HG02763 (cell line): Measurements from ENCODE around the gene RBM27.
"Not testable (repeated sequence)": the region's sequence is repeated elsewhere in the genome, so short reads cannot be mapped to it uniquely, and the experiment has no call there.

Source experiments
- ATAC-seq: cut with Tn5 transposase; IDR thresholded peaks from one replicate; pipeline ENCODE4 v1.9.1; 2021; ENCODE audit warnings: mild to moderate bottlenecking, moderate library complexity; ENCODE audit not compliant: unreplicated experiment

RBM27 gene

GRCh38 chr5:146203011-146203871, at the start of gene RBM27:
TSS of gene RBM27 (plus strand) at chr5:146203605. CDS start at chr5:146203766, 161 bp downstream.
- peak; percentile 100 for ATAC-seq

GRCh38 chr5:146158255-146158654, 45.1 kb upstream of the RBM27 start:
- no peak for ATAC-seq

- no peak for ATAC-seq
Measured at GRCh38 chr5:146164382-146164781, 39.0 kb upstream of the RBM27 start.

GRCh38 chr5:146165460-146165859, 37.9 kb upstream of the RBM27 start:
- no peak for ATAC-seq

GRCh38 chr5:146165903-146166302, 37.5 kb upstream of the RBM27 start:
- no peak for ATAC-seq

GRCh38 chr5:146169076-146169475, 34.3 kb upstream of the RBM27 start:
- no peak for ATAC-seq

GRCh38 chr5:146173049-146173448, 30.4 kb upstream of the RBM27 start:
- peak; percentile 55 for ATAC-seq

- ATAC-seq, result peak; percentile 95
Measured at GRCh38 chr5:146173597-146173996, 29.8 kb upstream of the RBM27 start.

GRCh38 chr5:146176805-146177204, 26.6 kb upstream of the RBM27 start:
- no peak for ATAC-seq

- no peak for ATAC-seq
Measured at GRCh38 chr5:146179696-146180095, 23.7 kb upstream of the RBM27 start.

- ATAC-seq, result not testable (repeated sequence)
Measured at GRCh38 chr5:146183403-146183802, 20.0 kb upstream of the RBM27 start.

GRCh38 chr5:146185161-146185560, 18.2 kb upstream of the RBM27 start:
- no peak for ATAC-seq

GRCh38 chr5:146188358-146188757, 15.0 kb upstream of the RBM27 start:
- ATAC-seq, result no peak

- ATAC-seq, result no peak
Measured at GRCh38 chr5:146192571-146193043, 10.8 kb upstream of the RBM27 start.

GRCh38 chr5:146193285-146193684, 10.1 kb upstream of the RBM27 start:
- ATAC-seq, result no peak

- not testable (repeated sequence) for ATAC-seq
Measured at GRCh38 chr5:146194997-146195396, 8.4 kb upstream of the RBM27 start.

GRCh38 chr5:146196459-146197048, 6.9 kb upstream of the RBM27 start:
- ATAC-seq, result no peak

- ATAC-seq, result no peak
Measured at GRCh38 chr5:146199176-146199815, 4.1 kb upstream of the RBM27 start.

GRCh38 chr5:146201795-146202194, 1.6 kb upstream of the RBM27 start:
- ATAC-seq, result not testable (repeated sequence)

GRCh38 chr5:146203872-146204192, 427 bp downstream of the RBM27 start:
- peak; percentile 7 for ATAC-seq

- ATAC-seq, result no peak
Measured at GRCh38 chr5:146205499-146206202, 2.2 kb downstream of the RBM27 start.
